Measurements from ENCODE around the gene COQ3.
A peak's percentile ranks its signal among the peaks of the same experiment; 100 is the strongest.

Gene COQ3

DNA sequence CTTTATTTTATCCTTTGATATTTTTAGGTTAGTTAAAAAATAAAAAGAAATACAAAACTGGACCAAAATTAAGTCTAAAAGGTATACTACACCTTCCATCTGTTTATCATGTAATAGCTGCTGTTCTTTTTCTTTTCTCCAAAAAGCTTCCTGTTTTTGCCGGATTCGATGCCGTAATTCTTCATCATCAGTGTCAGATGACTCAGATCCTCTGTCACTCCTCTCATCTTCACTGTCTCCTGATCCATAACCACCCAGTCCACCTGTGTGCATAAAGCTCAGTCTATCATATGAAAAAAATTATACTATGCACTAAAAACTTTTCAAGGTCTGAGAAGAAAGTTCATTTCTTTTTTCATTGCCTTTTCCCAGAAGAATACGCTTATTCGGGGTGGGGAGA is 8.5 kb upstream of the COQ3 start:
- Histone ChIP-seq H3K4me3 (ENCODE audit: low read depth, low read length) (no peak overlapping the region), H3K27me3 (no peaks in the 10 kb centered on the region), H3K4me1 (no peaks in the 10 kb centered on the region), H3K36me3 (peaks cover 86% of the 10 kb centered on the region), H3K9me3 (no peaks in the 10 kb centered on the region)
- DNase-seq: no peak
- no peak for TF ChIP-seq CTCF (IDR thresholded peaks at IDR 0.05; ENCODE audit: low read depth, low read length)

DNA sequence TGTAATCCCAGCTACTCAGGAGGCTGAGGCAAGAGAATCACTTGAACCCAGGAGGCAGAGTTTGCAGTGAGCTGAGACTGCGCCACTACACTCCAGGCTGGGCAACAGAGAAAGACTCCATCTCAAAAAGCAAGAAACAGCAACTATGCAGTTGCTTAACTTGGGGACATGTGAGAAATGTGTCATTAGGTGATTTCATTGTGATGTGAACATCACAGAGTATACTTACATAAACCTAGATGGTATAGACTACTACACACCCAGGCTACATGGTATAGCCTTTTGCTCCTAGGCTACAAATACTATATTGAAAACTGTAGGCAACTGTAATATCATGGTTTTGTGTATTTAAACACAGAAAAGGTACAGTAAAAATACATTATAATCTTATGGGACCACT is 3.3 kb upstream of the COQ3 start:
- Histone ChIP-seq H3K4me1 (no peaks in the 10 kb centered on the region), H3K27me3 (no peaks in the 10 kb centered on the region), H3K9me3 (no peaks in the 10 kb centered on the region), H3K4me3 (ENCODE audit: low read depth, low read length) (no peak overlapping the region), H3K36me3 (peaks cover 37% of the 10 kb centered on the region)
- no peak for TF ChIP-seq CTCF (IDR thresholded peaks at IDR 0.05; ENCODE audit: low read depth, low read length)
- no peak for DNase-seq

DNA sequence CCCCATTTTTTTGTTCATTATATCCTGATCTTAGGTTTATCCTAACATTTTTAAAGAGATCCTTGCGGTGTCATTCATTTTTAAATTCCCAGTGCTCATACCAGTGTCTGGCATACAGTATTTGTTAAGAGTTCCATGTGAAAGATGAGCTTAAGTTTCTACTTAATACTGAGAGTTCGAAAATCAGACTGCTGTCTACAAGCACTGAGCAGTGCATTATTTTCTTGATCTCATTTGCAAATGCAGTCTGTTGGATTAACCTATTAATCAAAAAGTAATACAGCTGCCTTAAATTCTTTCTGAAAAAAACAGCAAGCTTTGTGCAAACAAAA is 663 bp downstream of the COQ3 start:
- Histone ChIP-seq H3K36me3 (peaks cover 5% of the 10 kb centered on the region; the same call in 1 of the 2 replicates), H3K4me3 (ENCODE audit: low read depth, low read length) (peak overlapping the region; percentile 95), H3K4me1 (no peaks in the 10 kb centered on the region), H3K9me3 (no peaks in the 10 kb centered on the region), H3K27me3 (no peaks in the 10 kb centered on the region)
- no peak for TF ChIP-seq CTCF (IDR thresholded peaks at IDR 0.05; ENCODE audit: low read depth, low read length)
- DNase-seq: no peak

GRCh38 chr6:99390896-99391295 is 3.1 kb downstream of the COQ3 start:
- DNase-seq: no peak
- Histone ChIP-seq H3K27me3 (no peaks in the 10 kb centered on the region), H3K4me1 (no peaks in the 10 kb centered on the region), H3K36me3 (no peaks in the 10 kb centered on the region), H3K9me3 (no peaks in the 10 kb centered on the region), H3K4me3 (ENCODE audit: low read depth, low read length) (no peak overlapping the region)
- no peak for TF ChIP-seq CTCF (IDR thresholded peaks at IDR 0.05; ENCODE audit: low read depth, low read length)

GRCh38 chr6:99384507-99384906 is 9.5 kb downstream of the COQ3 start:
- Histone ChIP-seq H3K4me1 (no peaks in the 10 kb centered on the region), H3K9me3 (no peaks in the 10 kb centered on the region), H3K36me3 (no peaks in the 10 kb centered on the region), H3K27me3 (no peaks in the 10 kb centered on the region), H3K4me3 (ENCODE audit: low read depth, low read length) (no peak overlapping the region)
- no peak for TF ChIP-seq CTCF (IDR thresholded peaks at IDR 0.05; ENCODE audit: low read depth, low read length)
- DNase-seq: no peak

GRCh38 chr6:99378636-99379035 is 15.4 kb downstream of the COQ3 start:
- no peaks in the 10 kb centered on the region for H3K9me3 ChIP-seq
- no peak for TF ChIP-seq CTCF (IDR thresholded peaks at IDR 0.05; ENCODE audit: low read depth, low read length)

More at GRCh38 chr6:99378636-99379035, 15.4 kb downstream of the COQ3 start:
- DNase-seq: no peak
- no peaks in the 10 kb centered on the region for H3K27me3 ChIP-seq
- H3K4me3 ChIP-seq (ENCODE audit: low read depth, low read length): no peak overlapping the region
- H3K4me1 ChIP-seq: no peaks in the 10 kb centered on the region
- H3K36me3 ChIP-seq: no peaks in the 10 kb centered on the region

Data from BE2C (cell line).